Endothelial cell of umbilical vein (primary cell): ENCODE measurements around the gene TSKU.

Experiments used
- EZH2 ChIP-seq: IDR thresholded peaks from 2 replicates; pipeline ENCODE4 v1.6.1; 2012; ENCODE audit warnings: borderline replicate concordance, low read depth, mild to moderate bottlenecking, moderate library complexity, low read length, inconsistent platforms; ENCODE audit not compliant: severe bottlenecking
- MYC ChIP-seq: IDR thresholded peaks from one replicate; pipeline ENCODE4 v1.6.1; 2011; ENCODE audit warnings: mild to moderate bottlenecking, low read depth, low read length
- POLR2AphosphoS5 ChIP-seq: IDR thresholded peaks from 2 replicates; pipeline ENCODE4 v1.6.1; 2012; ENCODE audit warnings: low read depth, mild to moderate bottlenecking, control low read depth, low read length, moderate library complexity; ENCODE audit not compliant: insufficient read depth

DNA sequence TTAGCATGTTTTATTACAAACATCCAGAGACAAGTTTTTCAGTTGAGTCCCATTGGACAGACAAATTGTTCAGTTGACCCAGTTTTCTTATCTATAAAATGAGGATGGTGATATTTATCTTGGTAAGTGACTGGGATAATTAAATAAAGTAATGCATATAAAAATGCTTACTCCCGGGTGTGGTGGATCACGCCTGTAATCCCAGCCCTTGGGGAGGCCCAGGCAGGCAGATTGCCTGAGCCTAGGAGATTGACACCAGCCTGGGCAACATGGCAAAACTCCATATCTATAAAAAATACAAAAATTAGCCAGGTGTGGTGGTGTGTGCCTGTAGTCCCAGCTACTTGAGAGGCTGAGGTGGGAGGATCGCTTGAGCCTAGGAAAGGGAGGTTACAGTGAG lies 61.9 kb downstream of the TSKU start:
- no peak for TF ChIP-seq MYC
- no peak for TF ChIP-seq POLR2AphosphoS5
- TF ChIP-seq EZH2: no peak
